ENCODE results near the gene POPDC3.
"Not testable (repeated sequence)": the region's sequence is repeated elsewhere in the genome, so short reads cannot be mapped to it uniquely, and the experiment has no call there.

The POPDC3 gene

DNA sequence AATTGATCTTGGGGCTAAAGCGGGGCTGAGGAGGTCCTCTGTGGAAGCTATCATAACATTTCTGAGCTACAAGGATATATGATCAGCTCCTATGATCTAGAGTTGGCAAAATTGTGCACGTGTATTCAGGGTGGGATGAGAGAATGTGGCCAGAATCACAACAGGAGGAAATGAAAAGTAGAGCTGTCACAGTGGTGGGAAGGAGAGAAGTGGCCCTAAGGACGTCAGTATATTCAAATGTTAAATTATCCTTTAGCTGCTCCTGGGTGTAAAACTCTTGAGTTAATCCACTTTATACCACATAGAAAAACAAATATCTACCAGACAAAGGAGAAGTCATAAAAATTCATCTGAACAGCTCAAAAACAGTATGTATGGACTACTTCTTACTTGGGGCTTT is 14.8 kb upstream of the POPDC3 start:
- no peak for DNase-seq

DNA sequence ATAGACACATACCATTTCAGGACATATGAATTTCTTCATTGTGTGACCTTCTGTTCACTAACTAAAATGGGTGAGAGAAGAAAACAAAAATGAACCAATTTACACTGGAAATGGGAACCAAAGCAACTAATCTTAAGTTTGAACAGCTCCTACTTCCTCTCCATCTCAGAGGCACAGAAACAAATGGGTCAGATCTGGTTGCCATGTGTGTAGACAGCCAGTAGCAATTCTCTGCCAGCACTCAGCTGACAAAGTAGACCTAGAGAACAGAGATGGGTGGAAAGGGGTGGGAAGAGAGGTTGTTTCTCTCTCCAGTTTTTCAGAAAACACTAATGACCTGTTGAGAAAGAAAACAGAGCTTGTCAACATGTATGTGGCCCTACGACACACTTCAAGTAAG is 14.3 kb upstream of the POPDC3 start:
- no peak for DNase-seq

GRCh38 chr6:105193647-105194046 is 13.8 kb upstream of the POPDC3 start:
- no peak for DNase-seq

GRCh38 chr6:105192707-105193465 is 13.1 kb upstream of the POPDC3 start:
- DNase-seq = no peak

- no peak for DNase-seq
Measured at GRCh38 chr6:105191351-105191750, 11.5 kb upstream of the POPDC3 start.

GRCh38 chr6:105189026-105189820 is 9.4 kb upstream of the POPDC3 start:
- no peak for DNase-seq

DNA sequence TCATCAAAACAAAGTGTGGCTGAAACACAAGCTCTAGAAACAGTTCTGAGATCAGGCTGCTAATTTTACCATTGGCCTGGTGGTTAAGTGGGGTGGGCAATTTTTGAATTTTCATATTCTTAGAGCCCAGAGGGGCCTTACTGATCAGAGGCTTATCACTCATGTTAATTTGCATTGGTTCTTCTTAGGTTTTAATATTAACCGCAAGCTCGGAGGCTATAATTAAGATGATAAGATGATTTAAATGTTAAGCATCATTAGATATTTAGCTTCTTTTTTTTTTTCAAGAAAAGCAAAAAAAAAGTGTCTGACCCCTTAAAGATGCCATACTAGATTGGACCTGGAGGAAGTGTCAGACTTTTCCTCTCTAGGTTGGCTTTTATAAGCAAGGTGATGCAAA is 8.4 kb upstream of the POPDC3 start:
- DNase-seq = no peak

- DNase-seq = no peak
Measured at GRCh38 chr6:105186576-105186975, 6.8 kb upstream of the POPDC3 start.

GRCh38 chr6:105184921-105185320 is 5.1 kb upstream of the POPDC3 start:
- DNase-seq = no peak

GRCh38 chr6:105181981-105182515 is 2.2 kb upstream of the POPDC3 start:
- DNase-seq = no peak

DNA sequence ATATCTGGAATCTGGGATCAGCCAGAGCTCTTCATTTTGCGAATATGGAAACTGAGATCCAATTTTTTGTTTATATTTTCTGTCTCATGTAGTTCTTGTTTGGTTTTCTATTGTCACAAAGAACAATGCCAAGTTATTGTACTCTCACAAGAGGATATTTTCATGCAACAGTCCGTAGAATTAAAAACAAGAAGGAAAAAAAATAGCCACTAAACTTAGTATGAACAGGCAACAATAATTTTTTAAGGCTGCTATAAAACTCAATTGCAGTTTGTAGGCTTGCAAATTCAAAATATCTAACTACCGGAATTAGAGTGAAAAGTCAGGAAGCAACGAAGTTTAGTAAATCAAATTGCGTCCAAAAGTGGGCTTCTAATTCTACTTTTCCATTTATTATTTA is 1.2 kb downstream of the POPDC3 start:
- no peak for DNase-seq

DNA sequence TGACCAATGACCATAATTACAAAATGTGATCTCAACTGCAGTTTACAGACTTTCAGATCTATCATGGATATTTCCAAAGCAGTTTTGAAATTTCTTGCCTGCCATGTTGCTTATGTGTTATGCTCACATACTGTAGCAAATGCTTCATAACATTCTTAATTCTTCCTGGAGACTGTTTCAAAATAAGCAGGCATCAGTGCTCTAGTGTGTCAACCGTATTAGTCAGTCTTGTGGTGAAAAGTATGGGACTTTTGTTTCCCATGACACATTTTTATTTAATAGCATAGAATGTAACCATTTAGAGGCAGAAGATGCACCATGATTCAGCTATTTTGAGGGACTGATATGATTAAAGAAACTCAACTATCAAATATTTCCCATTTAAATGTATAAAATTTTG is 1.7 kb downstream of the POPDC3 start:
- DNase-seq = no peak

- DNase-seq = no peak
Measured at GRCh38 chr6:105177556-105177955, 2.3 kb downstream of the POPDC3 start.

GRCh38 chr6:105174512-105174911 is 5.3 kb downstream of the POPDC3 start:
- DNase-seq = no peak

DNA sequence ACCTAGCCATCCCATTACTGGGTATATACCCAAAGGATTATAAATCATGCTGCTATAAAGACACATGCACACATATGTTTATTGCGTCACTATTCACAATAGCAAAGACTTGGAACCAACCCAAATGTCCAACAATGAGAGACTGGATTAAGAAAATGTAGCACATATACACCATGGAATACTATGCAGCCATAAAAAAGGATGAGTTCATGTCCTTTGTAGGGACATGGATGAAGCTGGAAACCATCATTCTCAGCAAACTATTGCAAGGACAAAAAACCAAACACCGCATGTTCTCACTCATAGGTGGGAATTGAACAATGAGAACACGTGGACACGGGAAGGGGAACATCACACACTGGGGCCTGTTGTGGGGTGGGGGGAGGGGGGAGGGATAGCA is 7.3 kb downstream of the POPDC3 start:
- DNase-seq = not testable (repeated sequence)

DNA sequence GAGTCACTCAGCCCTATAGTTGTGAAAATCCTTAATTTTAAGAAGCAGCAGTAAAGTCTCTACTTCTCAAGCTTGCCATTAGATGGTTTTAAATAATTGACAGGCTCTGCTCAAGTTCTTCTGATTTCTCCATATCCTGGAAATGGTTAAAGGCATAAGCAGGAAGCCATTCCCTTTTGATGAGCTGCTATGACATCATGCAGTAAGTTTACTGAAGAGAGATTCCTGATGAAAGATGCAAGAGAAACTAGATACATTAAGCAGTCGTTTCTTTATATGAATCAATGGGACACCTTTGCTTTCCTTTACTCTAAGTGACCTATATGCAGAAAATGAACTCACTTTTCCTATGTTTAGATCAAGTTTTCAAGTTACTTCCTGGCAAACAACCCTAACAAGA is 9.8 kb downstream of the POPDC3 start:
- DNase-seq = no peak

DNA sequence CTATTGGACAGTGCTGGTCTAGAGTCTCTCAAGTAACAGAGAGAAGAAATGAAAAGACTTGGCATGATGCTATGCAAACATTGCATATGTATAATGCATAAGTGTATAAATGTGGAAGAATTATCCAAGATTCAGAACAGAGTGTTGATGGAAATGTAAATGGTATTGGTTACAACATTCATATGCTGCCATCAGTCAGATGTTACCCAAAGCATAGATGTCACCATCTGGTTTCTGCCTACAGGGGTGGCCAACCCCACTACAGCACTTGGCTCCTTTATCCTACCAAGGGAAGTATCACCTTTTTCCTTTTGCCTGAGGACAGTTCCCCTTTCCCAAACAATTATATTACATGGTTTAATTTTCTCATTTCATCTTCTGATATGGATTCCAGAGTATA is 11.9 kb downstream of the POPDC3 start:
- no peak for DNase-seq

DNA sequence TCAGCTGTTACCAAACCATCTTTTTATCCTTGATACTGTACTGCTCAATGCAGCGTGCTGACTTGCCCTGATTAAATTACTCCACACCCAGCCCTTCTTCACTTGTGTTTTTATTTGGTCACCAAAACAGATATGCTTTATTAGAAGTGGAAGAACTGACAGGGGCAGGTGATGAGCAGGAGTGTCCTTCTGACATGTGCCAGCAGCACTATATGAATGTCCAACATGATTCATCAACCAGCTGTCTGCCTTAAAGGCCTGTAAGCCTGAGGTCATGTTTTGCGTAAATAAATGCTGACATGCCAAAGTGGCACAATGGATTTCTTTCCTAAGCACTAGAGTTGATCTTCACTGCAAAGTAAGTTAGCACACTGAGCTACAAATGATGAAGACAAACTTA is 15.4 kb downstream of the POPDC3 start:
- no peak for DNase-seq

GRCh38 chr6:105163183-105163582 is 16.6 kb downstream of the POPDC3 start:
- no peak for DNase-seq

DNA sequence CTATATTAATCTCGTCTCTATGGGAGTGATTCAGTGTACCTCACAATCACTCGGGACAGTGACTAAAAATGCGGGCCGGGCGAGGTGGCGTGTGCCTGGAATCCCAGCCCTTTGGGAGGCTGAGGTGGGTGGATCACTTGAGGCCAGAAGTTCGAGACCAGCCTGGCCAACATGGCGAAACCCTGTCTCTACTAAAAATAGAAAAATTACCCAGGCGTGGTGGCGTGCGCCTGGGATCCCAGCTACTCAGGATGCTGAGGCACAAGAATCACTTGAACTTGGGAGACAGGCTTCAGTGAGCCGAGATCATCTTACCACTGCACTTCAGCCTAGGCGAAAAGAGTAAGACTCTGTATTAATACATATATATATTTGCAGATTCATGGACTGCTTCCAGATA is 17.4 kb downstream of the POPDC3 start:
- DNase-seq = no peak

DNA sequence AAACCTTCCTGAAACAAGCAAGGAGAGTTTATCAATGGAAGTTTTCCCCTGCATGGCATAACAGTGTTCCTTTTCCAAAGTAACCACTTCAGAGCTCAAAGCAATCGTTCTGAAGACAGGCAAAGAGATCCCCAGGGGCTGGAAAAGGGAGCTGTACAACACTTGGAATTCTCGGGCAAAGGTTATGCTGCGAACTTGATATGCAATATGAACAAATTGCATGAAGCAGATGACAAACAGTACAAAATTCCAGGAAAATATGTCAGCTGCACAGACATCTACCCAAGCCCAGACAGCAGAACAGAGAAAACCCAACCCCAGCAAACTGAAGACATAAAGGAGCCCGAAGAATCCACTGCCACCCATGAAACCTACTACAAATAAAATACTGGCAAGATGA is 18.4 kb downstream of the POPDC3 start:
- DNase-seq = no peak

DNA sequence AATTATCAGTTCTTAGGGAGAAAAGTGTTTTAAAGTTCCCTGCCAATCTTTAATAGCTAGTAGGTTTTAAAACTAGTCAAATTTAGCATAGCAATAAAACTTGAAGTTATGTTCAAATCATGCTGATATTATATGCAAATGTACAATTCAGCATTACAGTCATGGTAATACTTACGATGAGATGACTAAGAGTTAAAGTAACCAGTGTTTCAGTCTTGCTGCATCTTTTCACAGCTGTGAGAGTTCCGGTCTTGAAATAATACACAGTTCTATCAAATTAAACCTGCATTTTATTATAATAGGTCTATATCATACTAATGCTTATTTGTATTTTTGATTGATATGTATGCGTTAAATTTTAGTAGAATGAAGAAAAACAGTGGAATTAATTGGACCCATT is 26.1 kb downstream of the POPDC3 start:
- peak; percentile 51 for DNase-seq

DNA sequence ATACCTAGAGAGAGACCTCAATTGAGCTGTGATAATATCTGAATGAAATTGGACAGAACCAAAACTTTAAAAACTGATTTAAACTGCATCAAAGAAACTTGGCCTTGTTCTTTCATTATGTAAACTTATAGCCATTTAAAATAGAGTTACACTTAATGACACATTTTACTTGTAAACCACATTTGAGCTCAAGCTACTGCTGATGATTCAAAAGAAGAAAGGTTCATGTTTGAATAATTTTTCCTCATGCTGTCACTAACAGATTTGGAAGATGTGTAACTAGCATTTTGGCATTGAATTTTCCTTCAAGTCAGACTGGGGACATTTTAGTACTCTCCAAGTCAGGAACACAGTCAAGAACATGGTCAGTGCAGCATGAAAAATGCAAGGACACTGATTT is 26.9 kb downstream of the POPDC3 start:
- DNase-seq = peak; percentile 50

- peak; percentile 29 for DNase-seq
Measured at GRCh38 chr6:105151644-105152043, 28.2 kb downstream of the POPDC3 start.

All from activated CD4-positive, alpha-beta T cell treated with anti-CD3 and anti-CD28 coated beads, Interleukin-2, Interleukin-6, amounts not matched to agents 100 ng/mL and 50 ng/mL, durations not matched to agents 16 hours and 8 hours (primary cell).